CD14-positive monocyte (primary cell): ENCODE measurements around the gene SPEN. TPM values are rescaled to one million over a fixed set of nuclear protein-coding genes. Genes with fewer than 3 reads are reported as not detected.
A peak's percentile ranks its signal among the peaks of the same experiment; 100 is the strongest.

Source experiments
- DNase-seq, 3 donors: peaks; one replicate each; pipeline ENCODE4 v3.0.0-alpha.2; 2011 to 2022
- H2AFZ ChIP-seq: 2 replicates; pipeline ENCODE4 v1.6.0; 2012; ENCODE audit warnings: mild to moderate bottlenecking, low read depth, low read length, inconsistent platforms; ENCODE audit not compliant: insufficient read depth, poor library complexity, severe bottlenecking
- H3K27ac ChIP-seq, 2 donors: 1 replicate in 1 of 2; 2 replicates in 1 of 2; pipeline ENCODE4 v1.5.1; 2012 to 2013; ENCODE audit warnings: low read length in 2 of 2, control low read depth in 1 of 2, inconsistent platforms in 1 of 2, low read depth in 1 of 2, mild to moderate bottlenecking in 1 of 2
- H3K27me3 ChIP-seq, 2 donors: one replicate each; pipeline versions ENCODE4 v1.6.0 to v1.6.1; 2011 to 2013; ENCODE audit warnings: low read length in 2 of 2; ENCODE audit not compliant: control insufficient read depth in 2 of 2, insufficient read depth in 2 of 2
- H3K36me3 ChIP-seq, 2 donors: replicated peaks in 1 of 2; 1 replicate in 1 of 2; 2 replicates in 1 of 2; pipeline versions ENCODE4 v1.5.1 to v1.6.1; 2012 to 2013; ENCODE audit warnings: low read length in 2 of 2, control low read depth in 1 of 2, inconsistent platforms in 1 of 2, mild to moderate bottlenecking in 1 of 2; ENCODE audit not compliant: insufficient read depth in 2 of 2, control insufficient read depth in 1 of 2
- H3K4me1 ChIP-seq, 2 donors: 1 replicate in 1 of 2; 2 replicates in 1 of 2; pipeline versions ENCODE4 v1.5.1 to v1.6.1; 2012 to 2013; ENCODE audit warnings: low read length in 2 of 2, control low read depth in 1 of 2, inconsistent platforms in 1 of 2, mild to moderate bottlenecking in 1 of 2, moderate library complexity in 1 of 2; ENCODE audit not compliant: insufficient read depth in 2 of 2, control insufficient read depth in 1 of 2
- H3K4me2 ChIP-seq: replicated peaks from 2 replicates; pipeline ENCODE3; 2012; ENCODE audit warnings: low read length, moderate library complexity, mild to moderate bottlenecking; ENCODE audit not compliant: poor library complexity, severe bottlenecking; ENCODE audit errors: extremely low read depth
- H3K4me3 ChIP-seq, 3 experiments: fragments of 200-600 bp in 1 of 3; sonication (generic) in 1 of 3; replicated peaks in 1 of 3; 1 replicate in 2 of 3; 2 replicates in 1 of 3; pipeline ENCODE4 v1.5.1; 2011 to 2013; ENCODE audit warnings: low read length in 3 of 3, mild to moderate bottlenecking in 3 of 3, control low read depth in 2 of 3, low read depth in 2 of 3, inconsistent platforms in 1 of 3, moderate library complexity in 1 of 3
- H3K79me2 ChIP-seq: 2 replicates; pipeline ENCODE4 v1.6.0; 2012; ENCODE audit warnings: mild to moderate bottlenecking, control low read depth, inconsistent platforms, low read length, moderate library complexity; ENCODE audit not compliant: insufficient read depth
- H3K9ac ChIP-seq: 2 replicates; pipeline ENCODE4 v1.6.0; 2017; ENCODE audit warnings: low read length, mild to moderate bottlenecking; ENCODE audit not compliant: insufficient read depth, poor library complexity, severe bottlenecking
- H3K9me3 ChIP-seq, 2 donors: replicated peaks in 1 of 2; 1 replicate in 1 of 2; 2 replicates in 1 of 2; pipeline versions ENCODE4 v1.5.1 to v1.6.1; 2012 to 2013; ENCODE audit warnings: low read length in 2 of 2, control low read depth in 1 of 2; ENCODE audit not compliant: control insufficient read depth in 1 of 2, insufficient read depth in 1 of 2
- H4K20me1 ChIP-seq: 2 replicates; pipeline ENCODE4 v1.6.0; 2012; ENCODE audit warnings: mild to moderate bottlenecking, low read length, control low read depth, moderate library complexity; ENCODE audit not compliant: insufficient read depth
- H3K27ac Mint-ChIP-seq, 7 donors: one replicate each; pipeline ENCODE4 v1.8.0; 2020; ENCODE audit warnings: mild to moderate bottlenecking in 7 of 7, mixed read lengths in 7 of 7, moderate library complexity in 6 of 7, inconsistent platforms in 2 of 7
- H3K27me3 Mint-ChIP-seq, 3 donors: one replicate each; pipeline ENCODE4 v1.8.0; 2021 to 2022; ENCODE audit warnings: low read depth in 3 of 3, mild to moderate bottlenecking in 3 of 3, mixed read lengths in 3 of 3, moderate library complexity in 3 of 3, inconsistent platforms in 1 of 3
- H3K36me3 Mint-ChIP-seq, 2 donors: one replicate each; pipeline ENCODE4 v1.8.0; 2020; ENCODE audit warnings: mixed read lengths in 2 of 2, inconsistent platforms in 1 of 2, mild to moderate bottlenecking in 1 of 2
- H3K4me1 Mint-ChIP-seq: one replicate; pipeline ENCODE4 v1.8.0; 2020; ENCODE audit warnings: mild to moderate bottlenecking, mixed read lengths
- H3K4me3 Mint-ChIP-seq, 2 donors: one replicate each; pipeline ENCODE4 v1.8.0; 2020; ENCODE audit warnings: mild to moderate bottlenecking in 2 of 2, mixed read lengths in 2 of 2, moderate library complexity in 1 of 2
- H3K9me3 Mint-ChIP-seq, 7 donors: one replicate each; pipeline ENCODE4 v1.8.0; 2020 to 2022; ENCODE audit warnings: mixed read lengths in 7 of 7, mild to moderate bottlenecking in 6 of 7, moderate library complexity in 6 of 7, inconsistent platforms in 2 of 7
- WGBS: methylation state at CpG from one replicate; pipeline ENCODE4 v1.1.5; 2013; ENCODE audit warnings: missing lambda C conversion rate; ENCODE audit not compliant: insufficient coverage; 5-methylcytosine and 5-hydroxymethylcytosine counted together
- intact Hi-C, 2 donors: fragments of 100-400 bp; cut with micrococcal nuclease; formaldehyde crosslinking; loops; one replicate each; pipeline versions ENCODE4 v1.15.0 to v1.15.1; 2023
- polyA plus RNA-seq, 3 donors: library from polyadenylated mRNA; depleted of rRNA in 1 of 3; unstranded in 2 of 3; stranded (reverse) in 1 of 3; fragments of 300-500 nt in 2 of 3; fragments of >200 nt in 1 of 3; fragmentation: Illumina TruSeq in 2 of 3; gene quantifications; 1 replicate in 2 of 3; 2 replicates in 1 of 3; pipeline ENCODE4 v1.2.3, GENCODE V29; 2012 to 2021
- TF ChIP-seq, protein P1 (sequence below): fragments of 200-600 bp; IDR thresholded peaks from one replicate; pipeline ENCODE4 v1.8.0; 2022; ENCODE audit warnings: antibody characterized with exemption, mild to moderate bottlenecking

Gene SPEN
- polyA plus RNA-seq, 3 donors, result 3.1 to 30.9 (median 6.1) TPM

DNA sequence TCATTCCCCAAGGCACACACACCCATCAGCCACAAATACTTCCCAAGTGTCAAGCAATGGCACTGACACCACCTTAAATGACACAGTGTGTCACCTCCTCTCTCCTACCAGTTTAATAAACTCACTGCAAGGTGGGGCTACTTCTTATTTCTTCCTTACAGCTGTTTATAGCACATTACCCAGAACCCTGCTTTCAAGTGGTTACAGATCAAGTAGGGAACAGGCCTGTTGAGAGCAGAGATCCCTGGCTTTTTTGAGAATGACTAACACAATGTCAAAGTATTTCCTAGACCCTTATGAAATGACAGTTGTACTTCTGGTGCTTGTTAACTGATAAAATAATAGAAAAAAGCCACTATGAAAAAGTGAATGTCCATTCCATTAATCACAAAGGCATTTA is 108.6 kb downstream of the SPEN start:
- Mint-ChIP-seq H3K4me1 (peaks cover 49% of the 10 kb centered on the region), H3K9me3 (no peaks in the 10 kb centered on the region), H3K27ac (peak overlapping the region in 4 of 7 donors; percentile 58 to 91 (median 68)), H3K36me3 (peaks cover 32 to 45% of the 10 kb centered on the region in 2 donors), H3K4me3 (no peak overlapping the region), H3K27me3 (no peaks in the 10 kb centered on the region)
- Histone ChIP-seq H3K4me2 (no peak overlapping the region), H3K4me3 (no peak overlapping the region), H3K9me3 (no peaks in the 10 kb centered on the region), H2AFZ (no peak overlapping the region), H3K9ac (no peak overlapping the region), H3K27ac (peak overlapping the region in 1 of 2 donors; percentile 58), H4K20me1 (peaks cover 82% of the 10 kb centered on the region), H3K4me1 (peaks cover 40 to 47% of the 10 kb centered on the region in 2 donors), H3K27me3 (no peaks in the 10 kb centered on the region), H3K79me2 (peaks cover 88% of the 10 kb centered on the region), H3K36me3 (peaks cover 9 to 25% of the 10 kb centered on the region in 2 donors)
- no peak for DNase-seq
- intact Hi-C loops, result no loop called here
- TF ChIP-seq, protein P1, sequence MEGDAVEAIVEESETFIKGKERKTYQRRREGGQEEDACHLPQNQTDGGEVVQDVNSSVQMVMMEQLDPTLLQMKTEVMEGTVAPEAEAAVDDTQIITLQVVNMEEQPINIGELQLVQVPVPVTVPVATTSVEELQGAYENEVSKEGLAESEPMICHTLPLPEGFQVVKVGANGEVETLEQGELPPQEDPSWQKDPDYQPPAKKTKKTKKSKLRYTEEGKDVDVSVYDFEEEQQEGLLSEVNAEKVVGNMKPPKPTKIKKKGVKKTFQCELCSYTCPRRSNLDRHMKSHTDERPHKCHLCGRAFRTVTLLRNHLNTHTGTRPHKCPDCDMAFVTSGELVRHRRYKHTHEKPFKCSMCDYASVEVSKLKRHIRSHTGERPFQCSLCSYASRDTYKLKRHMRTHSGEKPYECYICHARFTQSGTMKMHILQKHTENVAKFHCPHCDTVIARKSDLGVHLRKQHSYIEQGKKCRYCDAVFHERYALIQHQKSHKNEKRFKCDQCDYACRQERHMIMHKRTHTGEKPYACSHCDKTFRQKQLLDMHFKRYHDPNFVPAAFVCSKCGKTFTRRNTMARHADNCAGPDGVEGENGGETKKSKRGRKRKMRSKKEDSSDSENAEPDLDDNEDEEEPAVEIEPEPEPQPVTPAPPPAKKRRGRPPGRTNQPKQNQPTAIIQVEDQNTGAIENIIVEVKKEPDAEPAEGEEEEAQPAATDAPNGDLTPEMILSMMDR, result no peak

DNA sequence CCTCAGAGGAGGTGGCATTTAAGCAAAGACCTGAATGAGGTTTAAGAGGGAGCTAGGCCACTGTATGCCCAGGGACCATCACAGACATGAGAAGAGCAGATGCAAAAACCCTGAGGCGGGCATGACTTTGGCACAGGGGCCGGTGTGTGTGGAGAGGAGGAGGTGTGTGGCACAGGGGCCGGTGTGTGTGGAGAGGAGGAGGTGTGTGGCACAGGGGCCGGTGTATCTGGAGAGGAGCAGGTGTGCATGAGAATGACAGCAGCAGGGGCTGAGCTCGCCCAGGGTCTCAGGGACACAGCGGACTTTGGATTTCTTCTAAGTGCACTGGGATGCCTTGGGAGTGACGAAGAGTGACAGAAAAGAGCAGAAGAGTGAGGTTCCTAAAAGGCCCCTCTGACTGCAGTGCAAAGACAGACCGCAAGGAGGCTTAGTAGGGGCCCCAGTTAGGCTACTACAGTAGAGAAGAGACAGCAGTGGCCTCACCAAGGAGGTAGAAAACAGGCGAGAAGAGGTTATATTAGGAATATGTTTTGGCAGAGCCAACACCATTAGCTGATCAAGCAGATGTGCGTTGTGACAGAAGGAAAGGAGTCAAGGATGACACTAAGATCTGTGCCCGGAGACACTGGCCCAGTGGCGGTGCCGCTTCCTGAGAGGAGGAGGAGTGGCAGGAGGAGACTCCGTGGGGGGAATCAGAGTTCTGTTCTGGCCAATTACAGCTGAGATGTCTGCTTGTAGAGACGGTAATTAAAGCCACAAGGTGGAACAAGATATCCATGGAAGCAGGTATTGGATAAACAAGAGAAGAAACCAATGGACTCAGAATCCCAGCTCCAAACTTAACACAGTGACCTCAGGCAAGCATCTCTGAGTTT is 110.0 kb downstream of the SPEN start:
- peak overlapping the region in 5 of 7 donors; percentile 39 to 81 (median 56) for H3K27ac Mint-ChIP-seq
- Histone ChIP-seq H3K36me3 (peaks cover 13 to 36% of the 10 kb centered on the region in 2 donors), H3K79me2 (peaks cover 88% of the 10 kb centered on the region), H3K4me1 (peaks cover 27 to 34% of the 10 kb centered on the region in 2 donors), H2AFZ (no peak overlapping the region), H4K20me1 (peaks cover 79% of the 10 kb centered on the region), H3K27ac (peak overlapping the region in 1 of 2 donors; percentile 61), H3K4me2 (no peak overlapping the region), H3K9ac (no peak overlapping the region), H3K4me3 (no peak overlapping the region), H3K27me3 (no peaks in the 10 kb centered on the region), H3K9me3 (no peaks in the 10 kb centered on the region)
- H3K4me3 Mint-ChIP-seq, result no peak overlapping the region
- no peaks in the 10 kb centered on the region for H3K27me3 Mint-ChIP-seq
- 79% methylated on average over 9 of the region's 15 CpGs for WGBS
- intact Hi-C loops, result no loop called here
- H3K9me3 Mint-ChIP-seq, result no peaks in the 10 kb centered on the region
- peaks cover 31 to 48% of the 10 kb centered on the region in 2 donors for H3K36me3 Mint-ChIP-seq
- H3K4me1 Mint-ChIP-seq, result peaks cover 35% of the 10 kb centered on the region
- DNase-seq, result no peak
- TF ChIP-seq, protein P1, result no peak
